Measurements from ENCODE around the gene SPTBN1. TPM values are rescaled to one million over a fixed set of nuclear protein-coding genes. Genes with fewer than 3 reads are reported as not detected.
A peak's percentile ranks its signal among the peaks of the same experiment; 100 is the strongest.

The SPTBN1 gene
- total and polyA plus RNA-seq, 2 of the 13 experiments (the other 11 are each of a cell fraction or from before 2014, with no cell fraction given): 123 to 299 TPM

DNA sequence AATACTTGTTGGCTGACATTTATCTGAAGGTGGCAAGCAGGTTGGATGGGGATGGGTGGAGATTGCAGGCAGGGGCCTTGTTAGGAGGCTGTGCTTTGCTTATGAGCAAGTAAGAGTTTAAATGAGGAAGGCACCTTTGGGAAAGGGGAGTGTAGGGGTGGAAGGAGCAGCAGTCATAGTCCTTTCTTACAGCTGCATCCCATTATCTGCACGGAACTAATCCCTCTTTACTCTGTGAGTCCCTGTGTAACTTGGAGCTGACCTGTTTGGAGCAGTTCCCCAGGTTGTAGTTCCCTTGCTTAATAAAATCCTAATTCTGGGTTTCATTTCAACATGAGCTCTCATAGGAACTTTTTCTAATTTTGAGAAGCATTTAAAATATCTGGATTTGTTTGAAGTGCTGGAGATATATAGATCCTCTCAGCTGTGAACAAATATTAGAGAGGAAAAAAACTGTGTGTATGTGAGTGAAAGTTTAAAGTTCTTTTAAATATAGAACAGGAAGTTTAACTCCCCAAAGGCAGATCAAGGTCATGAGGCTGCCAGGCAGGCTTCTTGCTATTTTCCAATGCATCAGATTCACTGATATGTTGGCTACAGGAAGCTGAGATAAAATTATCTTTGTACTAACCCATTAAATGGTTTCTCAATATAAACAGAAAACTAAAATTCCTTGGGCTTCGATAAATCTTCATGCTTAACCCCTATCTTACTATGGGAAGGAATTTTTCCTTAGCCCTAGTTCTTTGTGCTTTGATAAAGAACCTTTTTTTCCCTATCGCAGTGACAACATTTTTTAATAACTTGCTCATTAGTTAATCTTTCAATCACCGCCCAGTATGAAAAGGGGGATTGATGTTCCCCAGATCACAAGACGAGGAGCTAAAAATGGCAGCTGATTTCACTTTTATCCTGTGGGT lies 162.8 kb downstream of the SPTBN1 start (continued):
- TF ChIP-seq ZNF501 (CRISPR knock-in tag; IDR thresholded peaks at IDR 0.05): no peak
- no peak for TF ChIP-seq SMAD9 (CRISPR knock-in tag; IDR thresholded peaks at IDR 0.05)
- TF ChIP-seq, protein P1, sequence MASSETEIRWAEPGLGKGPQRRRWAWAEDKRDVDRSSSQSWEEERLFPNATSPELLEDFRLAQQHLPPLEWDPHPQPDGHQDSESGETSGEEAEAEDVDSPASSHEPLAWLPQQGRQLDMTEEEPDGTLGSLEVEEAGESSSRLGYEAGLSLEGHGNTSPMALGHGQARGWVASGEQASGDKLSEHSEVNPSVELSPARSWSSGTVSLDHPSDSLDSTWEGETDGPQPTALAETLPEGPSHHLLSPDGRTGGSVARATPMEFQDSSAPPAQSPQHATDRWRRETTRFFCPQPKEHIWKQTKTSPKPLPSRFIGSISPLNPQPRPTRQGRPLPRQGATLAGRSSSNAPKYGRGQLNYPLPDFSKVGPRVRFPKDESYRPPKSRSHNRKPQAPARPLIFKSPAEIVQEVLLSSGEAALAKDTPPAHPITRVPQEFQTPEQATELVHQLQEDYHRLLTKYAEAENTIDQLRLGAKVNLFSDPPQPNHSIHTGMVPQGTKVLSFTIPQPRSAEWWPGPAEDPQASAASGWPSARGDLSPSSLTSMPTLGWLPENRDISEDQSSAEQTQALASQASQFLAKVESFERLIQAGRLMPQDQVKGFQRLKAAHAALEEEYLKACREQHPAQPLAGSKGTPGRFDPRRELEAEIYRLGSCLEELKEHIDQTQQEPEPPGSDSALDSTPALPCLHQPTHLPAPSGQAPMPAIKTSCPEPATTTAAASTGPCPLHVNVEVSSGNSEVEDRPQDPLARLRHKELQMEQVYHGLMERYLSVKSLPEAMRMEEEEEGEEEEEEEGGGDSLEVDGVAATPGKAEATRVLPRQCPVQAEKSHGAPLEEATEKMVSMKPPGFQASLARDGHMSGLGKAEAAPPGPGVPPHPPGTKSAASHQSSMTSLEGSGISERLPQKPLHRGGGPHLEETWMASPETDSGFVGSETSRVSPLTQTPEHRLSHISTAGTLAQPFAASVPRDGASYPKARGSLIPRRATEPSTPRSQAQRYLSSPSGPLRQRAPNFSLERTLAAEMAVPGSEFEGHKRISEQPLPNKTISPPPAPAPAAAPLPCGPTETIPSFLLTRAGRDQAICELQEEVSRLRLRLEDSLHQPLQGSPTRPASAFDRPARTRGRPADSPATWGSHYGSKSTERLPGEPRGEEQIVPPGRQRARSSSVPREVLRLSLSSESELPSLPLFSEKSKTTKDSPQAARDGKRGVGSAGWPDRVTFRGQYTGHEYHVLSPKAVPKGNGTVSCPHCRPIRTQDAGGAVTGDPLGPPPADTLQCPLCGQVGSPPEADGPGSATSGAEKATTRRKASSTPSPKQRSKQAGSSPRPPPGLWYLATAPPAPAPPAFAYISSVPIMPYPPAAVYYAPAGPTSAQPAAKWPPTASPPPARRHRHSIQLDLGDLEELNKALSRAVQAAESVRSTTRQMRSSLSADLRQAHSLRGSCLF (CRISPR knock-in tag; IDR thresholded peaks at IDR 0.05; ENCODE audit: borderline replicate concordance): no peak
- peak; percentile 30; the same call in 1 of the 2 replicates for TF ChIP-seq SALL1 (CRISPR knock-in tag; IDR thresholded peaks at IDR 0.05)
- no peak for TF ChIP-seq ZNF720 (CRISPR knock-in tag; IDR thresholded peaks at IDR 0.05)
- TF ChIP-seq HOXA5 (CRISPR knock-in tag; IDR thresholded peaks at IDR 0.05): no peak
- TF ChIP-seq ZNF790 (CRISPR knock-in tag; IDR thresholded peaks at IDR 0.05; ENCODE audit: borderline replicate concordance): no peak
- no peak for TF ChIP-seq ZNF570 (CRISPR knock-in tag; IDR thresholded peaks at IDR 0.05; ENCODE audit: borderline replicate concordance)
- TF ChIP-seq IRX3 (CRISPR knock-in tag; IDR thresholded peaks at IDR 0.05; ENCODE audit: borderline replicate concordance, low read depth): no peak
- TF ChIP-seq ZSCAN29 (CRISPR knock-in tag; conservative IDR thresholded peaks at IDR 0.05): no peak
- TF ChIP-seq POGZ (CRISPR knock-in tag; IDR thresholded peaks at IDR 0.05): peak; percentile 45; the same call in 1 of the 2 replicates
- TF ChIP-seq ZNF7 (CRISPR knock-in tag; IDR thresholded peaks at IDR 0.05): no peak
- TF ChIP-seq, protein P2, sequence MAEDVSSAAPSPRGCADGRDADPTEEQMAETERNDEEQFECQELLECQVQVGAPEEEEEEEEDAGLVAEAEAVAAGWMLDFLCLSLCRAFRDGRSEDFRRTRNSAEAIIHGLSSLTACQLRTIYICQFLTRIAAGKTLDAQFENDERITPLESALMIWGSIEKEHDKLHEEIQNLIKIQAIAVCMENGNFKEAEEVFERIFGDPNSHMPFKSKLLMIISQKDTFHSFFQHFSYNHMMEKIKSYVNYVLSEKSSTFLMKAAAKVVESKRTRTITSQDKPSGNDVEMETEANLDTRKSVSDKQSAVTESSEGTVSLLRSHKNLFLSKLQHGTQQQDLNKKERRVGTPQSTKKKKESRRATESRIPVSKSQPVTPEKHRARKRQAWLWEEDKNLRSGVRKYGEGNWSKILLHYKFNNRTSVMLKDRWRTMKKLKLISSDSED (CRISPR knock-in tag; IDR thresholded peaks at IDR 0.05): no peak
- TF ChIP-seq, protein P3, sequence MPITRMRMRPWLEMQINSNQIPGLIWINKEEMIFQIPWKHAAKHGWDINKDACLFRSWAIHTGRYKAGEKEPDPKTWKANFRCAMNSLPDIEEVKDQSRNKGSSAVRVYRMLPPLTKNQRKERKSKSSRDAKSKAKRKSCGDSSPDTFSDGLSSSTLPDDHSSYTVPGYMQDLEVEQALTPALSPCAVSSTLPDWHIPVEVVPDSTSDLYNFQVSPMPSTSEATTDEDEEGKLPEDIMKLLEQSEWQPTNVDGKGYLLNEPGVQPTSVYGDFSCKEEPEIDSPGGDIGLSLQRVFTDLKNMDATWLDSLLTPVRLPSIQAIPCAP (CRISPR knock-in tag; IDR thresholded peaks at IDR 0.05; ENCODE audit: low read depth): no peak
- no peak for TF ChIP-seq HES4 (CRISPR knock-in tag; IDR thresholded peaks at IDR 0.05; ENCODE audit: borderline replicate concordance)
- TF ChIP-seq ZNF713 (CRISPR knock-in tag; IDR thresholded peaks at IDR 0.05): no peak
- TF ChIP-seq, protein P4, sequence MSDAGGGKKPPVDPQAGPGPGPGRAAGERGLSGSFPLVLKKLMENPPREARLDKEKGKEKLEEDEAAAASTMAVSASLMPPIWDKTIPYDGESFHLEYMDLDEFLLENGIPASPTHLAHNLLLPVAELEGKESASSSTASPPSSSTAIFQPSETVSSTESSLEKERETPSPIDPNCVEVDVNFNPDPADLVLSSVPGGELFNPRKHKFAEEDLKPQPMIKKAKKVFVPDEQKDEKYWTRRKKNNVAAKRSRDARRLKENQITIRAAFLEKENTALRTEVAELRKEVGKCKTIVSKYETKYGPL (CRISPR knock-in tag; IDR thresholded peaks at IDR 0.05): no peak
- no peak for TF ChIP-seq SMAD1 (CRISPR knock-in tag; IDR thresholded peaks at IDR 0.05; ENCODE audit: borderline replicate concordance, low read depth)
- TF ChIP-seq SOX5 (CRISPR knock-in tag; IDR thresholded peaks at IDR 0.05; ENCODE audit: borderline replicate concordance): peak; percentile 73; the same call in 1 of the 2 replicates
- no peak for TF ChIP-seq SYNCRIP (IDR thresholded peaks at IDR 0.05; ENCODE audit: insufficient read depth, low read depth, low read length)
- TF ChIP-seq ZBTB8A (CRISPR knock-in tag; IDR thresholded peaks at IDR 0.05; ENCODE audit: borderline replicate concordance, low read depth): no peak
- TF ChIP-seq MAFK (conservative IDR thresholded peaks at IDR 0.05 in 1 of 2, IDR thresholded peaks at IDR 0.05 in 1 of 2; ENCODE audit: low read length in 2 of 2): no peak
